HG03558 (cell line): ENCODE measurements around the gene ARL6IP4.

Source experiments
- ATAC-seq: cut with Tn5 transposase; IDR thresholded peaks from one replicate; pipeline ENCODE4 v1.9.1; 2021; ENCODE audit warnings: moderate number of reproducible peaks; ENCODE audit not compliant: unreplicated experiment; ENCODE audit errors: extremely low read depth

The ARL6IP4 gene

DNA sequence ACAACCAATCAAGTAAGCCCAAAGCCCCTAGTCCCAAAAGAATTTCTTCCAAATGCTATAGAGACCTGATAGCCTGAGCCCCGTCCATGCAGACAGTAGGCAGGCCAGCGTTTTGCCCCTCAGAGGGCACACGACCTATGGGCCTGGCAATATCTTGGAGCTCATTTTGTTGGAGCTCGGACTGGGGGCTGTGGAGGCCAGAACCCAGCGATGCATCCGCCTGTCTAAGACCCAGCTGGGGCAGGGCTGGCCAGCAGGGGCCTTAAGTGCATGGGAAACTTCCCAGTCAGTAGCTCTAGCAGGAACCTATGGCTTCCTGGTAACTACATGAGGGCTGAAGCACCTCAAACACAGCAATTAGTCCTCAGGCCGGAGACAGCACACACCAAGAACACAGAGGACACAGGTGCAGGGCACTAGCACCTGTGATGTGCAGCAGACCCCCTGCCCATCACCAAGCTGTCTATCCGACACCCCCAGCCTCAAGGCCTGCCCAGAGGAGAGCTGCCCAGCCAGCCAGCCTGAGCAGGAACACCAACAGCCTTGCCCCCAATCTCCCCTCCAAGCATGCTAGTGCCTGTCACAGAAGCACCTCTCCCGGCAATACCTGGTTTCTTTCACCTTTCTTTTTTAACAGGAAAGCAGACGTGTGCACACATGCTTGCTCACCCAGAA is 50.8 kb downstream of the ARL6IP4 start:
- ATAC-seq = no peak
